ENCODE measurements around the gene PTMA.
A peak's percentile ranks its signal among the peaks of the same experiment; 100 is the strongest.
"Not testable (repeated sequence)": the region's sequence is repeated elsewhere in the genome, so short reads cannot be mapped to it uniquely, and the experiment has no call there.

The PTMA gene

GRCh38 chr2:231707927-231708772 lies at the start of gene PTMA:
TSS of gene PTMA (plus strand) at chr2:231708525. CDS start at chr2:231708707, 182 bp downstream.
- peak; percentile 100 for DNase-seq

GRCh38 chr2:231660073-231660472 lies 48.3 kb upstream of the PTMA start:
- not testable (repeated sequence) for DNase-seq

GRCh38 chr2:231660860-231661259 lies 47.5 kb upstream of the PTMA start:
- DNase-seq: no peak

GRCh38 chr2:231661422-231662027 lies 46.8 kb upstream of the PTMA start:
- DNase-seq: no peak

GRCh38 chr2:231662028-231662810 lies 46.1 kb upstream of the PTMA start:
- peak; percentile 97 for DNase-seq

GRCh38 chr2:231662811-231663457 lies 45.4 kb upstream of the PTMA start:
- no peak for DNase-seq

GRCh38 chr2:231663458-231664212 lies 44.7 kb upstream of the PTMA start:
- DNase-seq: peak; percentile 59

GRCh38 chr2:231664727-231665126 lies 43.6 kb upstream of the PTMA start:
- no peak for DNase-seq

GRCh38 chr2:231665245-231666170 lies 42.8 kb upstream of the PTMA start:
- peak; percentile 59 for DNase-seq

GRCh38 chr2:231666171-231667095 lies 41.9 kb upstream of the PTMA start:
- DNase-seq: peak; percentile 99

GRCh38 chr2:231667096-231667427 lies 41.3 kb upstream of the PTMA start:
- no peak for DNase-seq

- DNase-seq: no peak
Measured at GRCh38 chr2:231667496-231667895, 40.8 kb upstream of the PTMA start.

- no peak for DNase-seq
Measured at GRCh38 chr2:231668981-231669380, 39.3 kb upstream of the PTMA start.

- peak; percentile 78 for DNase-seq
Measured at GRCh38 chr2:231671270-231672050, 36.9 kb upstream of the PTMA start.

GRCh38 chr2:231672617-231673347 lies 35.5 kb upstream of the PTMA start:
- DNase-seq: peak; percentile 93

- peak; percentile 98 for DNase-seq
Measured at GRCh38 chr2:231673348-231673770, 35.0 kb upstream of the PTMA start.

- peak; percentile 91 for DNase-seq
Measured at GRCh38 chr2:231674587-231675338, 33.6 kb upstream of the PTMA start.

GRCh38 chr2:231676243-231676642 lies 32.1 kb upstream of the PTMA start:
- no peak for DNase-seq
